ENCODE results near the gene CKAP4. TPM values are rescaled to one million over a fixed set of nuclear protein-coding genes. Genes with fewer than 3 reads are reported as not detected.

The CKAP4 gene
- total RNA-seq, 1 experiment from 2014 or later = 54.9 TPM

- in situ Hi-C loops (cut with HindIII; ENCODE audit: low pct_unique_long_range_greater_than_20kb, low sequenced_read_pairs) = no loop called here
- no peak for DNase-seq (ENCODE audit: low read depth, low spot score)
Measured at GRCh38 chr12:106190581-106190980, 57.2 kb downstream of the CKAP4 start.

DNA sequence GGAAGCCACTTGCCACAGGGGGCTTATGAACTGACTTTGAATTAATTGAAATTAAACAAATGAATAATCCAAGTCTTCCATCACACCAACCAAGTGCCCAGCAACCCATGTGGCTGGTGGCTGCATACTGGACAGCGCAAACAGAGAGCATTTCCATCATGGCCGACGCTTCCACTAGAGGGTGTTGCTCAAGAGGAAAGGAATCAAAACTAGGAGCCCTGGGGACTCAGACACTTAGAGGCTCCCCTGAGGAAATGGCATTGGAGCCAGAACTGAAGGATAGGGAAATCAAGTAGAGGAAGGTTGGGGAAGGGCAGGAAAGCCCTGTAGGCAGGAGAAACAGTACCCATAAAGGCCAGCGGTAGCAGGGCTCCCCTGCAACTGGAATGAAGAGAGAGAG, 58.5 kb downstream of the CKAP4 start:
- DNase-seq (ENCODE audit: low read depth, low spot score) = no peak
- in situ Hi-C loops (cut with HindIII; ENCODE audit: low pct_unique_long_range_greater_than_20kb, low sequenced_read_pairs) = no loop called here

DNA sequence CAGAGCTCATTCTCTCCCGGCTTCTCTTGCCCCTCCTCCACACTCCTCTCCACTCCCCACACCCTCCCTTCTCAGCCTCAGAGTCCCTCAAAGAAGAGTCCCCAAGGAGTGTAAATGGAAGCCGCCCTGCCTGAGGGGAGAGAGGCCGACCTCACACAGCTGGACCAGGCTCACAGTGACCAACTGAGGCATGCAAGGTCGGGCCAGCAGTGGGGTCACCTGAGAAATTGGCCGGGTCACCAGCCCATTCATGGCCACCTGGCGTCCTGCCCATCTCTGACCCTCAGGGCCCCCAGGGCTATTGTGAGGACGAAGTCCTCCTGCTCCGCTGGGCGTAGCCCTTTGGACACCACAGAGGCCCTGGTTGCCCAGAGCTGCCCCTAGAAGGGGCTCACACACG, 59.6 kb downstream of the CKAP4 start:
- in situ Hi-C loops (cut with HindIII; ENCODE audit: low pct_unique_long_range_greater_than_20kb, low sequenced_read_pairs) = no loop called here
- DNase-seq (ENCODE audit: low read depth, low spot score) = no peak

Small RNA genes within 50 kb of the gene (small RNA-seq; reads per million reads assigned to genes)
- gene RNU7-94P = 0 reads per million in 2 experiments

Other genes starting within 250 kb of the CKAP4 start
- 0.63 and 0.69 TPM in 2 replicates for gene NUAK1, start 109.1 kb downstream of the CKAP4 start, total RNA-seq (2014; rRNA removed; shearing (Covaris generic))
- gene TCP11L2, start 54.7 kb upstream of the CKAP4 start, total RNA-seq (2014; rRNA removed; shearing (Covaris generic)) = 8.3 and 9.4 TPM in 2 replicates
- 12.4 and 13.9 TPM in 2 replicates for gene POLR3B, start 109.7 kb upstream of the CKAP4 start, total RNA-seq (2014; rRNA removed; shearing (Covaris generic))